ENCODE measurements around the gene ANTXR1. TPM values are rescaled to one million over a fixed set of nuclear protein-coding genes. Genes with fewer than 3 reads are reported as not detected.

The ANTXR1 gene
- total RNA-seq, 3 donors from 2014 or later (not counting 1 experiment from before 2014, with no cell fraction given) = not detected

DNA sequence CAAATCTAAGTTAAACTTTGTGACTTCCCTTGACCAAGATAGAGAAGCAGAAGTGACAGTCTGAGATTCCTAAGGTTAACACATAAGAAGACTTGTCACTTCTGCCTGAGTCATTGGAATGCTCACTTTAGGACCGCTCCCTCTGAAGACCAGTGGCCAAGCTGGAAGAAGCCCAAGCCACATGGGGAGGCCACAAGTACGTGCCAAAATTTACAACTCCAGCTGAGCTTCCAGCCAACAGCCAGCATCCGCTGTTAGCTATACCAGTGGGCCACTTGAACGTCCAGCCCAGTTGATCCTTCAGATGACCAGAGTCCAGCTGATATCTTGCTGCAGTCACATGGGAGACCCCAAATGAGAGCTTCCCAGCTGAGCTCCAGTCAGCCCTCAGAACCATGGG, 18.1 kb upstream of the ANTXR1 start:
- no peaks in the 10 kb centered on the region for H3K9me3 Mint-ChIP-seq
- H3K27ac Mint-ChIP-seq = no peak overlapping the region
- H3K36me3 Mint-ChIP-seq = no peaks in the 10 kb centered on the region
- Histone ChIP-seq H3K9me3 (ENCODE audit: control insufficient read depth, insufficient read depth, low read length) (no peaks in the 10 kb centered on the region), H3K27me3 (ENCODE audit: control insufficient read depth, insufficient read depth, low read length) (no peaks in the 10 kb centered on the region), H3K27ac (ENCODE audit: low read length) (no peak overlapping the region), H3K4me3 (ENCODE audit: low read length) (no peak overlapping the region), H3K36me3 (ENCODE audit: control insufficient read depth, insufficient read depth, low read length) (no peaks in the 10 kb centered on the region), H3K4me1 (ENCODE audit: control insufficient read depth, insufficient read depth, low read length) (no peaks in the 10 kb centered on the region)
- H3K4me1 Mint-ChIP-seq = no peaks in the 10 kb centered on the region
- H3K4me3 Mint-ChIP-seq = no peak overlapping the region
- ATAC-seq = no peak
- TF ChIP-seq, protein P1, sequence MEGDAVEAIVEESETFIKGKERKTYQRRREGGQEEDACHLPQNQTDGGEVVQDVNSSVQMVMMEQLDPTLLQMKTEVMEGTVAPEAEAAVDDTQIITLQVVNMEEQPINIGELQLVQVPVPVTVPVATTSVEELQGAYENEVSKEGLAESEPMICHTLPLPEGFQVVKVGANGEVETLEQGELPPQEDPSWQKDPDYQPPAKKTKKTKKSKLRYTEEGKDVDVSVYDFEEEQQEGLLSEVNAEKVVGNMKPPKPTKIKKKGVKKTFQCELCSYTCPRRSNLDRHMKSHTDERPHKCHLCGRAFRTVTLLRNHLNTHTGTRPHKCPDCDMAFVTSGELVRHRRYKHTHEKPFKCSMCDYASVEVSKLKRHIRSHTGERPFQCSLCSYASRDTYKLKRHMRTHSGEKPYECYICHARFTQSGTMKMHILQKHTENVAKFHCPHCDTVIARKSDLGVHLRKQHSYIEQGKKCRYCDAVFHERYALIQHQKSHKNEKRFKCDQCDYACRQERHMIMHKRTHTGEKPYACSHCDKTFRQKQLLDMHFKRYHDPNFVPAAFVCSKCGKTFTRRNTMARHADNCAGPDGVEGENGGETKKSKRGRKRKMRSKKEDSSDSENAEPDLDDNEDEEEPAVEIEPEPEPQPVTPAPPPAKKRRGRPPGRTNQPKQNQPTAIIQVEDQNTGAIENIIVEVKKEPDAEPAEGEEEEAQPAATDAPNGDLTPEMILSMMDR (IDR thresholded peaks at IDR 0.05) = no peak
- intact Hi-C loops (cut with micrococcal nuclease) = no loop called here
- WGBS (ENCODE audit: insufficient coverage) = 85% methylated on average over 4 of the region's 4 CpGs
- peaks cover 18 to 46% of the 10 kb centered on the region in 2 donors for H3K27me3 Mint-ChIP-seq (ENCODE audit: low read depth in 2 of 2)
- no peak for DNase-seq

DNA sequence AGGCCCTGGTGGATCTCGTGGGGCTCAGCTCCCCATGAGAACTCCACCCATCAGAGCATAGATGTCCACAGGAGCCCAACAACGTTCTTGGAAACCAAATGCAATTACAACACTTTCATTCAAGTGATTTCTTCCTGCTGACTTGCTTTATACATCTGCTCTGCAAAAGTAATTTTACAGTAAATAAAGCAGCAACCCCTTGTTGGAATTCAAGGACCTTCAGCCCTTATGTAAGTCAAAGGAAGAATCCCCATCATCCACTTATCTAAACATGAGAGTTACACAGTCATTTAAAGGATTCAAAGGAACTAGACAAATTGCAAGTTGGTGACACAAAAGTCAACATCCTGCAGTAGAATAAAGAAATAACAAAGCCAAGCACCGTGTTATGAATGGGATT, 17.1 kb upstream of the ANTXR1 start:
- ATAC-seq = no peak
- H3K9me3 Mint-ChIP-seq = no peaks in the 10 kb centered on the region
- H3K27me3 Mint-ChIP-seq (ENCODE audit: low read depth in 2 of 2) = peaks cover 14 to 48% of the 10 kb centered on the region in 2 donors
- no peaks in the 10 kb centered on the region for H3K4me1 ChIP-seq (ENCODE audit: control insufficient read depth, insufficient read depth, low read length)
- no peak overlapping the region for H3K4me3 ChIP-seq (ENCODE audit: low read length)
- H3K27ac Mint-ChIP-seq = no peak overlapping the region
- intact Hi-C loops (cut with micrococcal nuclease) = no loop called here
- no peaks in the 10 kb centered on the region for H3K36me3 ChIP-seq (ENCODE audit: control insufficient read depth, insufficient read depth, low read length)
- H3K9me3 ChIP-seq (ENCODE audit: control insufficient read depth, insufficient read depth, low read length) = no peaks in the 10 kb centered on the region
- H3K4me1 Mint-ChIP-seq = no peaks in the 10 kb centered on the region
- no peak overlapping the region for H3K27ac ChIP-seq (ENCODE audit: low read length)
- no peak for DNase-seq
- H3K27me3 ChIP-seq (ENCODE audit: control insufficient read depth, insufficient read depth, low read length) = no peaks in the 10 kb centered on the region
- 62% methylated on average over 3 of the region's 3 CpGs for WGBS (ENCODE audit: insufficient coverage)
- H3K4me3 Mint-ChIP-seq = no peak overlapping the region
- TF ChIP-seq, protein P1 (IDR thresholded peaks at IDR 0.05) = no peak
- no peaks in the 10 kb centered on the region for H3K36me3 Mint-ChIP-seq

DNA sequence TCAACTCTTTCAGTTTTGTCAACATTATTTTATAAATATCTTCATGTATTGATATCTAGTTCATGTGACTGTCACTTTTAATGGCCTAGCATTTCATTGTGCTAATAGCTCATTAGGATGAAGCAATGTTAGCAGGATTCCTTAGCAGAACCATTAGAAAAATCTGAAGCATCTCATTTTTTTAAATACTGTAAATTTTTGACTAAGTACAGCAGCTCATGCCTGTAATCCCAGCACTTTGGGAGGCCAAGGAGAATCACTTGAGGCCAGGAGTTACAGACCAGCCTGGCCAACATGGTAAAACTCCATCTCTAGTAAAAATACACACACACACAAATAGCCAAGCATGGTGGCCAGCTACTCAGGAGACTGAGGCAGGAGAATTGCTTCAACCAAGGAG, 15.6 kb upstream of the ANTXR1 start:
- DNase-seq (no peak), ATAC-seq (no peak)
- no peak overlapping the region for H3K4me3 Mint-ChIP-seq
- H3K27me3 ChIP-seq (ENCODE audit: control insufficient read depth, insufficient read depth, low read length) = no peaks in the 10 kb centered on the region
- peaks cover 22 to 54% of the 10 kb centered on the region in 2 donors for H3K27me3 Mint-ChIP-seq (ENCODE audit: low read depth in 2 of 2)
- H3K9me3 ChIP-seq (ENCODE audit: control insufficient read depth, insufficient read depth, low read length) = no peaks in the 10 kb centered on the region
- intact Hi-C loops (cut with micrococcal nuclease) = no loop called here
- no peaks in the 10 kb centered on the region for H3K9me3 Mint-ChIP-seq
- no peaks in the 10 kb centered on the region for H3K4me1 ChIP-seq (ENCODE audit: control insufficient read depth, insufficient read depth, low read length)
- no peak overlapping the region for H3K4me3 ChIP-seq (ENCODE audit: low read length)
- H3K36me3 Mint-ChIP-seq = peaks cover 4% of the 10 kb centered on the region
- H3K36me3 ChIP-seq (ENCODE audit: control insufficient read depth, insufficient read depth, low read length) = no peaks in the 10 kb centered on the region
- H3K27ac ChIP-seq (ENCODE audit: low read length) = no peak overlapping the region
- TF ChIP-seq, protein P1 (IDR thresholded peaks at IDR 0.05) = no peak
- no peak overlapping the region for H3K27ac Mint-ChIP-seq
- no peaks in the 10 kb centered on the region for H3K4me1 Mint-ChIP-seq

DNA sequence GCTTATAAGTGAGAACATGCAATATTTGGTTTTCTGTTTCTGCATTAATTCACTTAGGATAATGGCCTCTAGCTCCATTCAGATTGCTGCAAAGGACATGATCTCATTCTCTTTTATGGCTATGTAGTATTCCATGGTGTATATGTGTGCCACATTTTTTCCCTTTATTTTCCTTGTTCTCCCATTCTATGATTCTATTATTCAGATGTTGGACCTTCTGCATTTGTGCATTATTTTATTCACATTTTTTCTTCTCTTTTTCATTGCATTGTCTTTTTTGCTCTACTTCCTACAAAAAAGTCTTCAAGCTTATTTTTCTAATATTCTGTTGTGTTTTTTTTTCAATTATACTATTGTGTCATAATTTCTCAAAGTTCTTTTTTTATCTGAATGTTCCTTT, 11.1 kb upstream of the ANTXR1 start:
- Mint-ChIP-seq H3K27me3 (ENCODE audit: low read depth in 2 of 2) (peaks cover 37 to 68% of the 10 kb centered on the region in 2 donors), H3K27ac (no peak overlapping the region), H3K36me3 (peaks cover 4% of the 10 kb centered on the region), H3K4me1 (no peaks in the 10 kb centered on the region), H3K9me3 (peaks cover 0 to 4% of the 10 kb centered on the region in 2 donors), H3K4me3 (no peak overlapping the region)
- H3K36me3 ChIP-seq (ENCODE audit: control insufficient read depth, insufficient read depth, low read length) = no peaks in the 10 kb centered on the region
- H3K27ac ChIP-seq (ENCODE audit: low read length) = no peak overlapping the region
- H3K4me1 ChIP-seq (ENCODE audit: control insufficient read depth, insufficient read depth, low read length) = no peaks in the 10 kb centered on the region
- intact Hi-C loops (cut with micrococcal nuclease) = no loop called here
- DNase-seq (no peak), ATAC-seq (no peak)
- TF ChIP-seq, protein P1 (IDR thresholded peaks at IDR 0.05) = no peak
- peaks cover 2% of the 10 kb centered on the region for H3K27me3 ChIP-seq (ENCODE audit: control insufficient read depth, insufficient read depth, low read length)
- H3K9me3 ChIP-seq (ENCODE audit: control insufficient read depth, insufficient read depth, low read length) = no peaks in the 10 kb centered on the region
- no peak overlapping the region for H3K4me3 ChIP-seq (ENCODE audit: low read length)
